H9 (cell line): Measurements from ENCODE around the gene IWS1. TPM values are rescaled to one million over a fixed set of nuclear protein-coding genes. Genes with fewer than 3 reads are reported as not detected.

ENCODE experiments used
- DNase-seq: peaks from one replicate; pipeline ENCODE4 v3.0.0-alpha.2; 2017
- H2AFZ ChIP-seq: one replicate; pipeline ENCODE4 v1.6.1; 2013; ENCODE audit warnings: mild to moderate bottlenecking, low read length, control low read depth, moderate library complexity
- H2AK5ac ChIP-seq: 2 replicates; pipeline ENCODE4 v1.6.1; 2013; ENCODE audit warnings: low read length, control low read depth, mixed read lengths; ENCODE audit not compliant: insufficient read length
- H2BK120ac ChIP-seq: one replicate; pipeline ENCODE4 v1.6.1; 2013; ENCODE audit warnings: low read depth, mild to moderate bottlenecking, low read length, control low read depth, inconsistent platforms; ENCODE audit not compliant: poor library complexity, severe bottlenecking
- H2BK12ac ChIP-seq: 2 replicates; pipeline ENCODE4 v1.6.1; 2013; ENCODE audit warnings: low read length, control low read depth, mixed read lengths, low read depth; ENCODE audit not compliant: insufficient read length
- H2BK15ac ChIP-seq: 2 replicates; pipeline ENCODE4 v1.6.1; 2013; ENCODE audit warnings: low read depth, low read length, control low read depth
- H2BK20ac ChIP-seq: one replicate; pipeline ENCODE4 v1.6.1; 2013; ENCODE audit warnings: low read depth, mild to moderate bottlenecking, low read length, control low read depth, inconsistent platforms; ENCODE audit not compliant: poor library complexity, severe bottlenecking
- H2BK5ac ChIP-seq: 2 replicates; pipeline ENCODE4 v1.6.1; 2013; ENCODE audit warnings: low read length, control low read depth, mixed read lengths; ENCODE audit not compliant: insufficient read length
- H3K14ac ChIP-seq: 2 replicates; pipeline ENCODE4 v1.6.1; 2013; ENCODE audit warnings: low read length, control low read depth; ENCODE audit not compliant: insufficient read depth
- H3K18ac ChIP-seq: 2 replicates; pipeline ENCODE4 v1.6.1; 2013; ENCODE audit warnings: low read depth, mild to moderate bottlenecking, mixed read lengths, low read length, control low read depth; ENCODE audit not compliant: insufficient read length
- H3K23ac ChIP-seq: 2 replicates; pipeline ENCODE4 v1.6.1; 2013; ENCODE audit warnings: low read length, control low read depth, mixed read lengths, low read depth; ENCODE audit not compliant: insufficient read length
- H3K23me2 ChIP-seq: 2 replicates; pipeline ENCODE4 v1.6.1; 2013; ENCODE audit warnings: low read depth, mild to moderate bottlenecking, mixed read lengths, low read length, control low read depth; ENCODE audit not compliant: insufficient read length, poor library complexity, severe bottlenecking
- H3K27ac ChIP-seq: 2 replicates; pipeline ENCODE4 v1.5.1; 2013; ENCODE audit warnings: low read length, control low read depth, mixed read lengths, low read depth; ENCODE audit not compliant: insufficient read length
- H3K27me3 ChIP-seq: 2 replicates; pipeline ENCODE4 v1.6.1; 2013; ENCODE audit warnings: low read length, control low read depth, inconsistent platforms; ENCODE audit not compliant: insufficient read depth
- H3K4ac ChIP-seq: 2 replicates; pipeline ENCODE4 v1.6.1; 2013; ENCODE audit warnings: low read depth, mild to moderate bottlenecking, control low read depth, inconsistent platforms, low read length, moderate library complexity
- H3K4me1 ChIP-seq: 2 replicates; pipeline ENCODE4 v1.6.1; 2013; ENCODE audit warnings: low read length, control low read depth, inconsistent platforms; ENCODE audit not compliant: insufficient read depth
- H3K4me2 ChIP-seq: 2 replicates; pipeline ENCODE4 v1.6.1; 2013; ENCODE audit warnings: low read length, control low read depth, mixed read lengths; ENCODE audit not compliant: insufficient read length, insufficient read depth
- H3K56ac ChIP-seq: 2 replicates; pipeline ENCODE4 v1.6.1; 2013; ENCODE audit warnings: low read depth, mild to moderate bottlenecking, mixed read lengths, low read length, control low read depth; ENCODE audit not compliant: insufficient read length
- H3K79me1 ChIP-seq: 2 replicates; pipeline ENCODE4 v1.6.1; 2013; ENCODE audit warnings: low read depth, mild to moderate bottlenecking, moderate library complexity, low read length, control low read depth, inconsistent platforms; ENCODE audit not compliant: insufficient read depth, poor library complexity, severe bottlenecking
- H3K79me2 ChIP-seq: 2 replicates; pipeline ENCODE4 v1.6.1; 2013; ENCODE audit warnings: low read length, control low read depth, inconsistent platforms; ENCODE audit not compliant: insufficient read depth
- H3K9ac ChIP-seq: 2 replicates; pipeline ENCODE4 v1.6.1; 2013; ENCODE audit warnings: low read length, control low read depth, mixed read lengths; ENCODE audit not compliant: insufficient read length; ENCODE audit errors: extremely low read depth
- H3K9me3 ChIP-seq: one replicate; pipeline ENCODE4 v1.6.1; 2013; ENCODE audit warnings: low read depth, low read length, inconsistent platforms; ENCODE audit not compliant: control insufficient read depth
- H3T11ph ChIP-seq: one replicate; pipeline ENCODE4 v1.6.1; 2013; ENCODE audit warnings: mild to moderate bottlenecking, low read length, control low read depth, inconsistent platforms
- H4K20me1 ChIP-seq: one replicate; pipeline ENCODE4 v1.6.1; 2013; ENCODE audit not compliant: control insufficient read depth, insufficient read length, insufficient read depth
- H4K5ac ChIP-seq: 2 replicates; pipeline ENCODE4 v1.6.1; 2013; ENCODE audit warnings: low read depth, mild to moderate bottlenecking, mixed read lengths, low read length, control low read depth; ENCODE audit not compliant: insufficient read length
- H4K8ac ChIP-seq: replicated peaks from 2 replicates; pipeline ENCODE4 v1.6.1; 2013; ENCODE audit warnings: low read length, control low read depth, mixed read lengths, low read depth; ENCODE audit not compliant: insufficient read length
- H4K91ac ChIP-seq: 2 replicates; pipeline ENCODE4 v1.6.1; 2013; ENCODE audit warnings: low read depth, mild to moderate bottlenecking, moderate library complexity, mixed read lengths, low read length, control low read depth; ENCODE audit not compliant: insufficient read length
- H3K27ac Mint-ChIP-seq, 3 experiments: 2 replicates in 2 of 3; 3 replicates in 1 of 3; pipeline ENCODE4 v1.8.0; 2020 to 2021; ENCODE audit warnings: mixed read lengths in 3 of 3, mild to moderate bottlenecking in 1 of 3, moderate library complexity in 1 of 3
- H3K27me3 Mint-ChIP-seq: 2 replicates; pipeline ENCODE4 v1.8.0; 2021; ENCODE audit warnings: low read depth, mild to moderate bottlenecking, moderate library complexity, mixed read lengths
- H3K36me3 Mint-ChIP-seq, 3 experiments: 2 replicates in 2 of 3; 3 replicates in 1 of 3; pipeline ENCODE4 v1.8.0; 2020 to 2021; ENCODE audit warnings: low read depth in 3 of 3, mixed read lengths in 3 of 3; ENCODE audit not compliant: insufficient read depth in 1 of 3
- H3K4me1 Mint-ChIP-seq, 2 experiments: 2 replicates each; pipeline ENCODE4 v1.8.0; 2020; ENCODE audit warnings: mixed read lengths in 2 of 2
- H3K4me3 Mint-ChIP-seq, 2 experiments: 2 replicates in 1 of 2; 3 replicates in 1 of 2; pipeline ENCODE4 v1.8.0; 2020 to 2021; ENCODE audit warnings: mild to moderate bottlenecking in 2 of 2, mixed read lengths in 2 of 2, moderate library complexity in 1 of 2
- H3K9me3 Mint-ChIP-seq, 2 experiments: 2 replicates in 1 of 2; 3 replicates in 1 of 2; pipeline ENCODE4 v1.8.0; 2020; ENCODE audit warnings: mild to moderate bottlenecking in 2 of 2, mixed read lengths in 2 of 2, moderate library complexity in 1 of 2
- WGBS: extraction: QIAGEN DNeasy Blood & Tissue Kit; methylation state at CpG from one replicate; pipeline ENCODE4 v1.1.7; 2013; ENCODE audit warnings: missing lambda C conversion rate, low lambda C conversion rate, mixed read lengths; ENCODE audit not compliant: insufficient read length; ENCODE audit errors: extremely low coverage; 5-methylcytosine and 5-hydroxymethylcytosine counted together
- total RNA-seq: library from RNA; stranded (reverse); gene quantifications from 2 replicates; pipeline ENCODE4 v1.2.1, GENCODE V29; 2021
- TF ChIP-seq, protein P1 (sequence below): fragments of 200-600 bp; sonication (generic); conservative IDR thresholded peaks from 3 replicates; pipeline ENCODE4 v1.8.0; 2021; ENCODE audit warnings: antibody characterized with exemption, mild to moderate bottlenecking

Gene IWS1
- total RNA-seq, 1 experiment from 2014 or later: 66.2 TPM

DNA sequence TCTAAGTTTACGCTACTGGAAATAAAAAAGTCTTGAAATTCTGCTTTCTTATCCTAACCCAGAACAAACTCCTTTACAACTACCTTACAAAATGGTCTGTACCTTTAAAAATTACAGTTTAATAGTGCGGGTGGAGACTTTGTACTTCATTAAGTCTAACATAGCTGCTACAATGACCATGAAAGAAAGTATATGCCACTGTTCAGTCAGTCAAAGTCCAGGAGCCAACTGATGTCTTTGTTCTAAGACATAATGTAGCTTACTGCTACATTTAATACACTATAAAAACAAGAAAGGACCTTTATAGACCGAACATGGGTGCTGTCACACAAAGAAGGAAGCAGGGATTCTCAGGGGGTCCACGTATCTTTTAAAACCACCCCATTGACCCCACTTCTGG is 36.0 kb downstream of the IWS1 start:
- Histone ChIP-seq H3K4me2 (no peak overlapping the region), H3K4me1 (no peaks in the 10 kb centered on the region), H3K79me2 (no peaks in the 10 kb centered on the region), H4K5ac (no peak overlapping the region), H3K27me3 (no peaks in the 10 kb centered on the region), H2AK5ac (no peak overlapping the region), H3K79me1 (no peaks in the 10 kb centered on the region), H2BK12ac (no peak overlapping the region), H3K14ac (no peak overlapping the region), H3K56ac (no peak overlapping the region), H3K9me3 (no peaks in the 10 kb centered on the region), H3K4ac (no peak overlapping the region), H4K20me1 (no peaks in the 10 kb centered on the region), H3K23ac (no peak overlapping the region), H3K18ac (no peak overlapping the region), H2AFZ (no peak overlapping the region), H2BK20ac (no peak overlapping the region), H3K9ac (no peak overlapping the region), H2BK15ac (no peak overlapping the region), H4K91ac (no peak overlapping the region), H3T11ph (no peak overlapping the region), H2BK5ac (no peak overlapping the region), H4K8ac (no peak overlapping the region), H3K27ac (no peak overlapping the region), H2BK120ac (no peak overlapping the region), H3K23me2 (no peaks in the 10 kb centered on the region)
- H3K27ac Mint-ChIP-seq: no peak overlapping the region
- DNase-seq: no peak
- H3K27me3 Mint-ChIP-seq: no peaks in the 10 kb centered on the region
- H3K4me3 Mint-ChIP-seq: no peak overlapping the region
- no peaks in the 10 kb centered on the region for H3K4me1 Mint-ChIP-seq
- no peaks in the 10 kb centered on the region for H3K9me3 Mint-ChIP-seq
- TF ChIP-seq, protein P1, sequence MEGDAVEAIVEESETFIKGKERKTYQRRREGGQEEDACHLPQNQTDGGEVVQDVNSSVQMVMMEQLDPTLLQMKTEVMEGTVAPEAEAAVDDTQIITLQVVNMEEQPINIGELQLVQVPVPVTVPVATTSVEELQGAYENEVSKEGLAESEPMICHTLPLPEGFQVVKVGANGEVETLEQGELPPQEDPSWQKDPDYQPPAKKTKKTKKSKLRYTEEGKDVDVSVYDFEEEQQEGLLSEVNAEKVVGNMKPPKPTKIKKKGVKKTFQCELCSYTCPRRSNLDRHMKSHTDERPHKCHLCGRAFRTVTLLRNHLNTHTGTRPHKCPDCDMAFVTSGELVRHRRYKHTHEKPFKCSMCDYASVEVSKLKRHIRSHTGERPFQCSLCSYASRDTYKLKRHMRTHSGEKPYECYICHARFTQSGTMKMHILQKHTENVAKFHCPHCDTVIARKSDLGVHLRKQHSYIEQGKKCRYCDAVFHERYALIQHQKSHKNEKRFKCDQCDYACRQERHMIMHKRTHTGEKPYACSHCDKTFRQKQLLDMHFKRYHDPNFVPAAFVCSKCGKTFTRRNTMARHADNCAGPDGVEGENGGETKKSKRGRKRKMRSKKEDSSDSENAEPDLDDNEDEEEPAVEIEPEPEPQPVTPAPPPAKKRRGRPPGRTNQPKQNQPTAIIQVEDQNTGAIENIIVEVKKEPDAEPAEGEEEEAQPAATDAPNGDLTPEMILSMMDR: no peak
- WGBS: no CpG with 5 or more reads among the region's 4 CpGs
- H3K36me3 Mint-ChIP-seq: peaks cover 51 to 92% (median 81%) of the 10 kb centered on the region in 3 experiments; a peak in 6 of 7 replicates
